Inflammatory macrophage (primary cell): ENCODE results near the gene TANC1.

Experiments used
- DNase-seq, 2 donors: peaks; one replicate each; pipeline ENCODE4 v3.0.0-alpha.2; 2020 to 2022

TANC1 gene

DNA sequence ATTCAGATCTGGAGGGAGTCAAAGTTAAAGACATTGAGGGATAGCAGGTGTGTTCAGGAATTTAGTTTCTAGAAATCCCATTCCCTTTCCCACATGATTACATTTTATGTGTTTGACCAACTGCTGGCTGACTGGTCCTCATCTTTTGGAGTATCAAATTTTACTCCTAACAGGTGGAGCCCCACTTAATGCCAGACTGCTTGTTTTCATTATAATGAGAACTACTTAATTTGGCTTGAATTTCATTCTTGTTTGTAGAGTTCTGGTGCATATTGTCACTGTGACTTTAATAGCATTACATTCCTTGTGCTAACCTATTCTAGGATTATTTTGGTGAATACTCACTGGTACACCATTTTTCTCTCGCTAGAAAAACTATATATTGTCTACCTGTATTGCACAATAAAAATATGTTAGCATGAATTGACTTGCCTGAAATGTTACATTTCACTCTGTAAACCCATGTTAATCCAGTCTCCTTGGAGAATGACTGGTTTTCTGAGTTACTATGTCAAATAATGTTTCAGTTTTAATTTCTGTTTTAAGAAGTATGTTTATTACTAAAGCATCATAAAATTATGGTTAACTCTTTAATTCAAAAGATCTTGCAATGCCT is 98.2 kb downstream of the TANC1 start:
- no peak for DNase-seq

GRCh38 chr2:159067971-159068370 is 99.5 kb downstream of the TANC1 start:
- DNase-seq, result no peak

- no peak for DNase-seq
Measured at GRCh38 chr2:159069229-159069628, 100.8 kb downstream of the TANC1 start.

- DNase-seq, result no peak
Measured at GRCh38 chr2:159070235-159070634, 101.8 kb downstream of the TANC1 start.

DNA sequence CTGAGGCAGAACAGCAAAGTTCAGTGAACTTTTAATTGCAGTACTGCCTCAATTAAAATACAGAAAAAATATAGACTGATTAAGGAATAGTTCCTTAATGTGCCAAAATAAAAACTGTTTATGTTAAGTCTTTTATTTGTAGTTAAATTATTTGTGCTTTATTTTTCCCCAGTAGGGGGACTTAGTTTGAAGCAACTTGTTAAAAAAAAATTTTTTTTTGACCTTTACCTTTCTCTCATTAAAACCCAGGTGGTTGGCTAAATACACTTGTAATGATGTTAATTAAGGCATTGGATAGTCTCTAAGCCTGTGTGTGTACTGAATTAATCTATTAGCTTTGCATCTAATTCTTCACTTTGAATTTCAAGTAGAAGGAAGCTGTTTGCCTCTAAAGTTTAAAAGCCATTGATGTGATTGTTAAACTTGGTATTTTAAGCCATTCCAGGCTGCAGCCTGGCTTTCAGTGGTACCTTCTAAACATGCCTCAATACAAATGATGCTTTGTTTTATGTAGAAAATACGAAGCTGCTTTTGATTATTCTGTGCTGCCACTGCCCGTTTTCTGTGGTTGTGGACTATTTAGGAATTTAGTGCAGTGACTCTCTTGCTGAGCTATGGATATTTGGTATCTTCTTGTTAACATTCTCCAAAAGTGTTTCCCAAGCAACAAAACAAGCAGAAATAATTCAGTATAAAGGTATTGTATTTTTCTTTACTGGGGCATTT is 102.9 kb downstream of the TANC1 start:
- no peak for DNase-seq

DNA sequence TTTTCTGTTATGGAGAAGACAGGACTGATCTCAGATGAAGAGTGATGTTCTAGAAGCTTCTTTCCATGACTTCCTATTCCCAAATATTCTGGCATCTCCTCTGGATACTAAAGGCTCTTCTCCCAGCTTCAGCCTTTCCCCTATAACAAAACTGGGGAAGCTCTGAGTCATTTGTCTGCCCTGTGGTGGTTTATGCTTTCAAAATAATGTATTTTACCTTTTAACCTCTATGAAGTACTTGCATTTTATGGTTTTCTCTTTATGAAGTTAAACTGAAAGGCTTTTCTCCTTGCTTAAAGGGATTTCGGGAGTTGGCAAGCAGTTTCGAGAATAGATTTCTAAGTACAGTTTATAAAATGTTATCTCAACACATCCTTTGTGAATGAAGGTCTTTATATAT is 104.4 kb downstream of the TANC1 start:
- DNase-seq, result no peak

DNA sequence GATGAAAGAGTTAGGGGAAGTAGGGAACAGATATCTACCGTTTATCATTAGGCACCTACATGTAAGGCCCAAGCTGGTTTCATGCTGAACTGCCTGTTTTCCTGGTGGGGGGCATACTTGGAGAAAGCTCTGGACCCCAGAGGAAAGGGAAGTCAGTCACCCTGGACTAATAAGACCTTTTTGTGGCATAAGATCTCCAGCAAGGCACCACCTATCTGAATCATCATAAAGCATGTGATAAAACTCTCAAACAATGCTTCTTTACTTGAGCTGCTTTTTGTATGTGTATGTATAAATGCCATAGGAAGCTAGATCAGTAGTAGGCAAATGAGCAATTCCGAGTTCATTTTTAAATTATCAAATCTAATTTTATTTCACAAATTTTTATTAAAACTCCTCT is 104.8 kb downstream of the TANC1 start:
- DNase-seq, result no peak

- DNase-seq, result no peak
Measured at GRCh38 chr2:159074605-159075004, 106.2 kb downstream of the TANC1 start.

DNA sequence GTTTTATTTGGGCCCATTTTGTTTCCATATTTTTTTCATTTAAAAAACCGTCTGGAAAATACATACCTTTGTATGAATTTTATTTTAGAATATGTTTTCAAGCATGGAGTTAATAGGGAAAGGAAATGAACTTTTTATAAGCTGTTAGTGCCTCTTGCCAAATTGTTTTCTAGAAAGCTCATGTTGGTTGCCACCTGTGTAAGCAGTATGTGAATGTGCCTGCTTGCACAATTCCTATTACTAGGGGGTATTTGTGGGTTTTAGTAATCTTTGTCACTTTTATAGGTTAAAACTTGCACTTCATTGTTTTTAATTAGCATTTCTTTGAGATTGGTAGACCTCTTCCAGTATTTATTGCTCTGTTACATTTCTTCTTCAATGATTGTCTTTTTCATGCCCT is 107.3 kb downstream of the TANC1 start:
- no peak for DNase-seq

- no peak for DNase-seq
Measured at GRCh38 chr2:159076241-159076640, 107.8 kb downstream of the TANC1 start.

GRCh38 chr2:159077869-159078268 is 109.4 kb downstream of the TANC1 start:
- no peak for DNase-seq

DNA sequence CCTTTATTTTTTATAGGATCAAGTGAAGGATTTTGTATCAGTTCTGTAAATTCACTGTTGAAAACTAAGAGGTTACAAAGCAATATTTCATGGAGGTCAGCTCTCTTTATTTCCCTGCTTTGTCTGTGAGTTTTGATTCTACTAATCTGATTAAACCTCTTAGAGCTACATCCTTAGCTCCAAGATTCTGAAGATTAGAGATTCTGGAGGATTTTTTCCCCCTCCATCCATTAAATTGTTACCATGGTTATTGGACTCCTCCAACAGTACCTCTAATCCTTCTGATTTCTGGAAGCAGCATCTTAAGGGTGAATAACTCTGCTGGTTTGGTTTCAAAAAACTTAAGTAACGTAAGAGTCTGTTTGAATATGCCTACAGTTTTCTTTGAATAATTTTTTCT is 110.0 kb downstream of the TANC1 start:
- DNase-seq, result no peak

- no peak for DNase-seq
Measured at GRCh38 chr2:159080641-159081040, 112.2 kb downstream of the TANC1 start.

DNA sequence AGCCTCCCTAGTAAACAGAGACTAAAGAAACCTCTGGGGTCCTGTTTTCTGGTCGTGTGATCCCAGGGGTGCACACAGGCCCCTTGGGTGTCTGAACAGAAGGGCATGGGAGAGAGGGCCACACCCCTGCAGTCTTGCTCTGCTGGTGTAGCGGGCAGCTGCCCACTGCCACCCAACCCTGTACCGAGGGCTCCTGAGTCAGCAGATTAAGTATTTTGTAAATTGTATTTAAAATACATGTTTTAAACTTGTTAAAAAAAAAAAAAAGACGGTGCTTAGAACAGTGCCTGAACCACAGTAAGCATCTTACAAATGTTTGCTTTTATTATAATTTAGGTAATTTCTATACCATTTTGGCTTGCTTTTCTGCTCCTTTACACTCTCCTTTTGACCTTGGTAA is 113.7 kb downstream of the TANC1 start:
- DNase-seq, result no peak

DNA sequence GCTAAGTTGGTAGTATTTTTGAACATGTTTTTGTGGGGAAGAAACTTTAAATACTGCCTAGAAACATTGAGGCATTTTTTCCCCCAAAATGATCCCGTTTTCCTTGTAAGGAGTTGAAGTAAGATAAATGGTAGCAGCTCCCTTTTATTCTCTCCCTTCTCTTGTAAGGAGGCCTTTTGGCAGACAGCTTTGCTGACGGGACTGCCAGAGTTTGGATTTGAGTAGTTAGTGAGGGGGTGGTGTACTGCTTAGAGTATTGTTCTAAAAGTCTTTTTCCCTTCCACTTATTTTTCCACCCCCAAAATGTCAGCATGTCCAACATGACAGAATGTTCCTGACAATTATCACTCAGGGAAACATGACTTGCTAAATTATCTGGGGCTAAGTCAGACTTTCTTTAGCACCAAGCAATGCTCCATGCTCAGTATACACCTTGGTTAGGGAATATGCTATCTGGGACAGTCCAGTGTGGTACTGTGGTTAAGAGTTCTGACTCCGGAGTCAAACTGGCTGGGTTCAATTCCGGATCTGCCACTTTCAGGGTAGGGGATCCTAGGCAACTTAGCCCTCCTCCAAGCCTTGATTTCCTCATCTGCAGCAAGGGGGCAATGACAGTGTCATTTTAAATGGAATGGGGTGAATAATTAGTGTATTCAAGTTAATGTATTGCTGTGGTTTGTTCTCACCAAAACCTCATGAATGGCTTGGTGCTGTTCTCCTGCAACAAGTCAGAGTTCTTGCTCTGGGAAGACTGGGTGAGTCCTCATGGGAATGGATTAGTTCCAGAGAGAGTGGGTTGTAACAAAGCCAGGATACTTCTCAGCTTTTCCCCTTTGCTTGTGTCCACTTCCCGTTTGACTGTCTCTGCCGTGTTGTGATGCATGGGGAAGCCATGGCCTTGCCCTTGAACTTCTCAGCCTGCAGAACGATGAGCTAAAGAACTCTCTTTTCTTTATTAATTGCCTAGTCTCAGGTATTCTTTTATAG is 116.2 kb downstream of the TANC1 start:
- no peak for DNase-seq

DNA sequence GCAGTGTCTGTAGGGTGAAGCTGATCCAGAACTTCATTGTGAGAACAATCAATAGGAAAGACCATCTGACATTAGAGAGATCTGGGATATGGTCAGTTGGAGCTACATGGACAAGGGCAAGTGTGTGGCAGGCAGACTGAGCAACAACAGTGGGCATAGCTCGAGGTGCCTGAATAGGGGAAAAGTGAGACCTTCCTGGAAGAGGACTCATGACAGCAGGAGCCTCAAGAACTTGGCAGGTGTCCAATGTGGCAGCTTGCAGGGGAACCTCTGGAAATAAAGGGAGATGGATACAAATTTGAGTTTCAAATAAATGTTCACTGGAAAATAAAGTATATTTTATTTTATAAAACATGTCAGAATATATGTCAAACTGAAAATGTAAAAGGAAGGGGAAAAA is 117.9 kb downstream of the TANC1 start:
- DNase-seq, result no peak

- no peak for DNase-seq
Measured at GRCh38 chr2:159086826-159087225, 118.4 kb downstream of the TANC1 start.

DNA sequence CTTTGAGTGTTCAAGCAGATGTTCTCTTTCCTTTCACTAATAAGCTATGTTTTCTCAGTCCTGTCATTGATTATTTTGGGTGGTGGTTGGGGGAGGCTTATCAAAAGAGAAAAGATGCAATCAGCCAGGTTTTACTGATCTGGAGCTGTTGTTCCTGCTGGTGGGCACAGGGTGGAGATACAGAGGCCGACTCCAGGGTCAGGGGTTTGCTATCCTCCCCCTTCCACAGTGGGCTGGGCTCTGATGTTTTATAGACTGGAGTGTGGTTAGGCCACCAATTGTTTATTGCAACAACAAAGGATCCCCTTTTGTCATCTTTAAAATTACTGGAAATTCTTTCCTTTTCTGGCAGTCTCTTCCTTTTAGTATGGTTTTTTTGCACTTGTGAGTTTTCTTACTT is 120.5 kb downstream of the TANC1 start:
- DNase-seq, result no peak

- no peak for DNase-seq
Measured at GRCh38 chr2:159089543-159089942, 121.1 kb downstream of the TANC1 start.

GRCh38 chr2:159090514-159091201 is 122.2 kb downstream of the TANC1 start:
- no peak for DNase-seq

DNA sequence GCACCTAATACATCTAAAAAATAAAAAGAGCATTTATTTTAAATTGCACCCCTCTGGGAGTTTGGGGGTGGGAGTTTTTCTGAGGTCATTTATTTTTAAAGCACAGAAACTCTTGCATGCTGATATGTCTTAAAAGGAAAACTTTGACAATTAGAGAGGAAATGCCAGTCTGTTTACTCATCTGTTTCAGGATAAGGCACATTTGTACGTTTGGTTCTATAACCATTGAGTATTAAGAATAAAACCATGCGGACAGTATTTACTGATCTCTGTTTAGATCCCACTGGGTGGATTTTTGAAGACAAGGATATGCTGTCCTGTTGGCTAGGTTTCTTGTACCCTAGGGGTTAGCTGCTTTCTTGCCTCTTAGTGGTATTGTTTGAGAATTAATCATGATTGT is 122.9 kb downstream of the TANC1 start:
- DNase-seq, result no peak

DNA sequence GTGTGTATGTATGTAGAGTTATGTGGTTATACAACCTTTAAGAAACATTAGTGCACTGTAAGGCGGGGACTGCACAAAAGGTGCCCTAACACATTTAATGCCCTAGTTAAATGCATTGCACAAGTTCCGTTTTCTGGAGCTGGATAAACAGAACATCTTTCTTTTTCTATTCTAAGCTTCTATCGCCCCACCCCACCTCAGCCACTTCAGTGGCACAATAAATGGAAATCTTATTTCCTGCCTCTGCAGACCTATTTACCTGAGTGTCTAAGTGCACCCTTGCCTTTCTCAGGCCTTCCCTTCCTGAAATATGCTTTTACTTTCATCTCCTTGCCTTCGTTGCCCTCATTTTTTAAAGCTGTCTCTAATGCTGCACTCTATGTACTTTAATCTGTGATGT is 123.5 kb downstream of the TANC1 start:
- DNase-seq, result peak; percentile 6 to 14

DNA sequence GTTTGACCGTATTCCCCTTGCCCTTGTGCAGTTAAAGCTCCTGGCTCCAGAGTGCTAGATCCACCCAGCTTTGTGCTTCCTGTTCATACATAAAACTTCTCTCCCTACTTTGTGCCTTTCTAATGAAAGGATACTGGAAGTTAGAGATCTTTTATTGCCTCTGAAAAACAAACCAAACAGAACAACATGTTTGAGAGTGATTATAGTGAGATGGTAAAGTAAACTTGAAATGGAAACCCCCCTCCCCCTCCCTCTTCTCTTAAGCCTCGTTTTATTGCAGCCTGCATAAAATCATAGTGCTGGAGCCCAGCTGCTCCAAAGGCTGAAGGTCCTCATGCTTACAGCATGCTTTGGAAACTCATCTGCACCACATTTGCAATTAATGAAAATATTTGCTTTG is 125.1 kb downstream of the TANC1 start:
- no peak for DNase-seq
